Measurements from ENCODE around the gene RGS3.
A peak's percentile ranks its signal among the peaks of the same experiment; 100 is the strongest.
"Not testable (repeated sequence)": the region's sequence is repeated elsewhere in the genome, so short reads cannot be mapped to it uniquely, and the experiment has no call there.

RGS3 gene

GRCh38 chr9:113488490-113488889, 25.0 kb downstream of the RGS3 start:
- ATAC-seq, result no peak
- TF ChIP-seq ESRRG (CRISPR knock-in tag; IDR thresholded peaks at IDR 0.05), result no peak
- TF ChIP-seq GLIS3 (CRISPR knock-in tag; IDR thresholded peaks at IDR 0.05), result no peak

GRCh38 chr9:113491147-113491546, 27.6 kb downstream of the RGS3 start:
- ATAC-seq, result not testable (repeated sequence)

GRCh38 chr9:113492343-113493202, 29.0 kb downstream of the RGS3 start:
- TF ChIP-seq ZNF70 (CRISPR knock-in tag; IDR thresholded peaks at IDR 0.05) (no peak), ISL1 (CRISPR knock-in tag; IDR thresholded peaks at IDR 0.05) (peak; percentile 83), ZC3H10 (CRISPR knock-in tag; IDR thresholded peaks at IDR 0.05) (no peak)
- peak; percentile 77 for ATAC-seq

GRCh38 chr9:113493203-113493520, 29.6 kb downstream of the RGS3 start:
- peak; percentile 29; the same call in 1 of the 3 replicates for ATAC-seq
- TF ChIP-seq ARNTL (CRISPR knock-in tag; IDR thresholded peaks at IDR 0.05; ENCODE audit: borderline replicate concordance, low read depth), result no peak

GRCh38 chr9:113495526-113495925, 32.0 kb downstream of the RGS3 start:
- no peak for ATAC-seq
- TF ChIP-seq ZC3H10 (CRISPR knock-in tag; IDR thresholded peaks at IDR 0.05) (no peak), POU6F1 (CRISPR knock-in tag; IDR thresholded peaks at IDR 0.05; ENCODE audit: borderline replicate concordance, low read depth) (no peak), TOX (CRISPR knock-in tag; IDR thresholded peaks at IDR 0.05; ENCODE audit: borderline replicate concordance) (no peak), CREB5 (CRISPR knock-in tag; IDR thresholded peaks at IDR 0.05; ENCODE audit: low read depth) (no peak), ESRRG (CRISPR knock-in tag; IDR thresholded peaks at IDR 0.05) (no peak), CSRNP3 (CRISPR knock-in tag; IDR thresholded peaks at IDR 0.05) (no peak)

- no peak for ATAC-seq
- TF ChIP-seq CSDC2 (CRISPR knock-in tag; IDR thresholded peaks at IDR 0.05) (no peak), ZNF70 (CRISPR knock-in tag; IDR thresholded peaks at IDR 0.05) (no peak), ZNF565 (CRISPR knock-in tag; conservative IDR thresholded peaks at IDR 0.05; ENCODE audit: low read depth) (no peak), ZC3H10 (CRISPR knock-in tag; IDR thresholded peaks at IDR 0.05) (no peak), ESRRG (CRISPR knock-in tag; IDR thresholded peaks at IDR 0.05) (no peak), RARB (CRISPR knock-in tag; IDR thresholded peaks at IDR 0.05) (no peak), ZFP30 (CRISPR knock-in tag; IDR thresholded peaks at IDR 0.05) (no peak)
Measured at GRCh38 chr9:113497051-113497450, 33.5 kb downstream of the RGS3 start.

- TF ChIP-seq RARB (CRISPR knock-in tag; IDR thresholded peaks at IDR 0.05) (no peak), CSDC2 (CRISPR knock-in tag; IDR thresholded peaks at IDR 0.05) (no peak), POU6F1 (CRISPR knock-in tag; IDR thresholded peaks at IDR 0.05; ENCODE audit: borderline replicate concordance, low read depth) (no peak), ZC3H10 (CRISPR knock-in tag; IDR thresholded peaks at IDR 0.05) (no peak), GLIS3 (CRISPR knock-in tag; IDR thresholded peaks at IDR 0.05) (no peak), ZFP3 (CRISPR knock-in tag; IDR thresholded peaks at IDR 0.05) (no peak), PATZ1 (CRISPR knock-in tag; IDR thresholded peaks at IDR 0.05; ENCODE audit: borderline replicate concordance) (no peak), ZFP30 (CRISPR knock-in tag; IDR thresholded peaks at IDR 0.05) (no peak), BACH2 (CRISPR knock-in tag; IDR thresholded peaks at IDR 0.05; ENCODE audit: borderline replicate concordance) (no peak), TCF4 (CRISPR knock-in tag; IDR thresholded peaks at IDR 0.05; ENCODE audit: borderline replicate concordance) (no peak), TOX (CRISPR knock-in tag; IDR thresholded peaks at IDR 0.05; ENCODE audit: borderline replicate concordance) (no peak), CREB5 (CRISPR knock-in tag; IDR thresholded peaks at IDR 0.05; ENCODE audit: low read depth) (no peak), ARNTL (CRISPR knock-in tag; IDR thresholded peaks at IDR 0.05; ENCODE audit: borderline replicate concordance, low read depth) (no peak)
- ATAC-seq, result no peak
Measured at GRCh38 chr9:113499153-113499875, 35.8 kb downstream of the RGS3 start.
